MM.1S (cell line): Measurements from ENCODE around the gene COL5A1.

ENCODE experiments used
- EZH2 ChIP-seq: fragments of 300-600 bp; sonication (generic); optimal IDR thresholded peaks from 2 replicates; pipeline ENCODE3; 2017; ENCODE audit warnings: low read depth, mild to moderate bottlenecking, antibody characterized with exemption, low read length, mixed read lengths
- EZH2phosphoT487 ChIP-seq: fragments of 300-600 bp; sonication (generic); IDR thresholded peaks from 2 replicates; pipeline ENCODE4 v1.6.1; 2018; ENCODE audit warnings: antibody characterized with exemption, low read length
- TF ChIP-seq, protein P1 (sequence below): fragments of 300-600 bp; sonication (generic); IDR thresholded peaks from 2 replicates; pipeline ENCODE4 v1.5.1; 2016; ENCODE audit warnings: antibody characterized with exemption, low read length, mixed read lengths

GRCh38 chr9:134813841-134814240, 172.2 kb downstream of the COL5A1 start:
- TF ChIP-seq, protein P1, sequence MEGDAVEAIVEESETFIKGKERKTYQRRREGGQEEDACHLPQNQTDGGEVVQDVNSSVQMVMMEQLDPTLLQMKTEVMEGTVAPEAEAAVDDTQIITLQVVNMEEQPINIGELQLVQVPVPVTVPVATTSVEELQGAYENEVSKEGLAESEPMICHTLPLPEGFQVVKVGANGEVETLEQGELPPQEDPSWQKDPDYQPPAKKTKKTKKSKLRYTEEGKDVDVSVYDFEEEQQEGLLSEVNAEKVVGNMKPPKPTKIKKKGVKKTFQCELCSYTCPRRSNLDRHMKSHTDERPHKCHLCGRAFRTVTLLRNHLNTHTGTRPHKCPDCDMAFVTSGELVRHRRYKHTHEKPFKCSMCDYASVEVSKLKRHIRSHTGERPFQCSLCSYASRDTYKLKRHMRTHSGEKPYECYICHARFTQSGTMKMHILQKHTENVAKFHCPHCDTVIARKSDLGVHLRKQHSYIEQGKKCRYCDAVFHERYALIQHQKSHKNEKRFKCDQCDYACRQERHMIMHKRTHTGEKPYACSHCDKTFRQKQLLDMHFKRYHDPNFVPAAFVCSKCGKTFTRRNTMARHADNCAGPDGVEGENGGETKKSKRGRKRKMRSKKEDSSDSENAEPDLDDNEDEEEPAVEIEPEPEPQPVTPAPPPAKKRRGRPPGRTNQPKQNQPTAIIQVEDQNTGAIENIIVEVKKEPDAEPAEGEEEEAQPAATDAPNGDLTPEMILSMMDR = no peak
- TF ChIP-seq EZH2phosphoT487 (no peak), EZH2 (no peak)
